Astrocyte (in vitro differentiated cells and primary cell): ENCODE measurements around the gene PTGFRN.

Experiments used
- EZH2 ChIP-seq: IDR thresholded peaks from 2 replicates; pipeline ENCODE4 v1.6.1; 2012; ENCODE audit warnings: mild to moderate bottlenecking, low read length, inconsistent platforms; ENCODE audit not compliant: insufficient read depth
- TF ChIP-seq, protein P1 (sequence below): IDR thresholded peaks from 2 replicates; pipeline ENCODE4 v1.5.1; 2011; ENCODE audit warnings: low read depth, mild to moderate bottlenecking, inconsistent platforms, low read length, moderate library complexity; ENCODE audit not compliant: insufficient read depth

DNA sequence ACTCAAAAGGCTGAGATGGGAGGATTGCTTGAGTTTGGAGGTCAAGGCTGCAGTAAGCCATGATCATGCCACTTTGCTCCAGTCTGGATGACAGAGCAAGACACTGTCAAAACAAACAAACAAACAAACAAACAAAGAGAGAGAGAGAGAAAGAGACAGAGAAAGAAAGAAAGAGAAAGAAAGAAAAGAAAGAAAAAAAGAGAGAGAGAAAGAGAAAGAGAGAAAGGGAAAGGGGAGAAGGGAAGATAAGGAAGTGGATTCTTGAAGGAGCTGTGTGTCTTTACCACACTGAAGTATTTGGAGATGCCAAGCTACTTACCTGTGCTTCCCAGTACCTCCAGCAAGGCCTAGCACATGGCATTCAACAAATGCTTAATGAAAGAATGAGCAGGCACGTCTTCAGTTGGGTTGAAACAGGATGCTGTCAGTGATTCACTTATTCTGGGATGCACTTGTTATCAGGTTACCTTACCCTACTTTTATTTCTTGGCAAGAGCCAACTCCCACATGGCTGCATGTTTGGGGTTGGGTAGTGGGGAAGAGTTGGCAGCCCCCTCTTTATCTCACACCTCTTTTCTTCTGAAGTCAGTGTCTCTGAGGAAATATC, 120.7 kb downstream of the PTGFRN start:
- TF ChIP-seq, protein P1, sequence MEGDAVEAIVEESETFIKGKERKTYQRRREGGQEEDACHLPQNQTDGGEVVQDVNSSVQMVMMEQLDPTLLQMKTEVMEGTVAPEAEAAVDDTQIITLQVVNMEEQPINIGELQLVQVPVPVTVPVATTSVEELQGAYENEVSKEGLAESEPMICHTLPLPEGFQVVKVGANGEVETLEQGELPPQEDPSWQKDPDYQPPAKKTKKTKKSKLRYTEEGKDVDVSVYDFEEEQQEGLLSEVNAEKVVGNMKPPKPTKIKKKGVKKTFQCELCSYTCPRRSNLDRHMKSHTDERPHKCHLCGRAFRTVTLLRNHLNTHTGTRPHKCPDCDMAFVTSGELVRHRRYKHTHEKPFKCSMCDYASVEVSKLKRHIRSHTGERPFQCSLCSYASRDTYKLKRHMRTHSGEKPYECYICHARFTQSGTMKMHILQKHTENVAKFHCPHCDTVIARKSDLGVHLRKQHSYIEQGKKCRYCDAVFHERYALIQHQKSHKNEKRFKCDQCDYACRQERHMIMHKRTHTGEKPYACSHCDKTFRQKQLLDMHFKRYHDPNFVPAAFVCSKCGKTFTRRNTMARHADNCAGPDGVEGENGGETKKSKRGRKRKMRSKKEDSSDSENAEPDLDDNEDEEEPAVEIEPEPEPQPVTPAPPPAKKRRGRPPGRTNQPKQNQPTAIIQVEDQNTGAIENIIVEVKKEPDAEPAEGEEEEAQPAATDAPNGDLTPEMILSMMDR, result no peak
- no peak for TF ChIP-seq EZH2
